DOHH2 (cell line): Measurements from ENCODE around the gene FBXO42.

Experiments used
- CTCF ChIP-seq: fragments of 200-600 bp; sonication (generic); IDR thresholded peaks from one replicate; pipeline ENCODE4 v1.5.1; 2014; ENCODE audit warnings: antibody characterized with exemption, mild to moderate bottlenecking, low read depth, low read length; ENCODE audit not compliant: poor library complexity, severe bottlenecking
- EZH2phosphoT487 ChIP-seq: fragments of 200-600 bp; sonication (generic); IDR thresholded peaks from 2 replicates; pipeline ENCODE4 v1.6.1; 2017; ENCODE audit warnings: borderline replicate concordance, mild to moderate bottlenecking, antibody characterized with exemption, low read length, moderate library complexity, mixed read lengths

DNA sequence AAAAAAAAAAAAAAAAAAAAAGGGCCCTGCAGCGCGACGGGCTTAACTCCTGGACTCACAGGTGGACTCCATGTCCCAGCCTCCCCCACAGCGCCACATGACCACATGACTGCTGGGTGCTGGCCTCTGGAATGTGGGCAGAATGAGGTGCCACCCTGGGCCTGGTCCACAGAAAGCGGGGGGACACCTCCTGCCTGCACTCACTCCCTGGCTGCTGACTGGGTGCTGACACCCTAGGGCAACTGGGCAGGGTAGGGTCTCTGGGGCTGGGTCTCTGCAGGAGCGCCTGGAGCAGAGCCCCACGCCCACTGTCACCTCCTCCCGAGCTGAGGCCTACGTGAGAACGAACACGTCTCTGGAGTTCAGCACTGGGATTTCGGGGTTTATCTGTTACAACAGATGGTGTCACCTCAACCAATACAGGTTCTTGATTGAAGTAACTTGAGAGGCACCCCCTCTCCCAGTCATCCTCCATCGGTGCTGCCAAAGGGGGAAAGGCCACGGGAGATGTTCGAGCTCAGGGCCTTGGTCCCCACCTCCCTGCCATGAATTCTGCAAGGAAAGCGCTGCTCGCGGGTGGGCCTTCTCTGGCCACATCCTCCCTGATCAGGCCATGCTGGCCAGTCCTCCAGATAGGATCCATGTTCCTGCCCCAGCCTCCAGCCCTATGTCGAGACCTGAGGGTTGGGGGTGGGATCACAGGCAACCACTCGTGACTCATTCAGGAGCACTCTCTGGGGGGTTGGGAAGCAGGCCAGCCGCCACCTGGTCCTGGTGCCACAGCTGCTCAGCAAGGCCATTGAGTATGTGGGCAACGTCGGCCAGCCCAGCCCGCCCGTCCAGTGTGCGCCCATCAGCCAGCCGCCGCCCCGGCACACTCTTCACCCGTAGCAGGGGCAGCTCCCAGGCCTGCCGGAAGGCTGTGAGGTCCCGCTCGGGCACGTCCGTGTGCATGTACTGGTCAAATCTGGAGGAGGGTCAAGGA is 120.7 kb downstream of the FBXO42 start:
- TF ChIP-seq CTCF (no peak), EZH2phosphoT487 (no peak)
